HFF-Myc (cell line): ENCODE results near the gene CCDC184.

ENCODE experiments used
- DNase-seq: peaks from one replicate; pipeline ENCODE4 v3.0.0-alpha.2; 2011; ENCODE audit warnings: low read depth; ENCODE audit errors: extremely low read depth
- H3K4me3 ChIP-seq: replicated peaks from 2 replicates; pipeline ENCODE4 v1.5.1; 2011; ENCODE audit warnings: low read depth, mild to moderate bottlenecking, control low read depth, low read length
- TF ChIP-seq, protein P1 (sequence below): IDR thresholded peaks from 2 replicates; pipeline ENCODE4 v1.5.1; 2012; ENCODE audit warnings: mild to moderate bottlenecking, low read depth, low read length, control low read depth; ENCODE audit errors: missing control alignments

CCDC184 gene

GRCh38 chr12:48164451-48164850 lies 19.0 kb upstream of the CCDC184 start:
- no peak overlapping the region for H3K4me3 ChIP-seq
- no peak for DNase-seq
- TF ChIP-seq, protein P1, sequence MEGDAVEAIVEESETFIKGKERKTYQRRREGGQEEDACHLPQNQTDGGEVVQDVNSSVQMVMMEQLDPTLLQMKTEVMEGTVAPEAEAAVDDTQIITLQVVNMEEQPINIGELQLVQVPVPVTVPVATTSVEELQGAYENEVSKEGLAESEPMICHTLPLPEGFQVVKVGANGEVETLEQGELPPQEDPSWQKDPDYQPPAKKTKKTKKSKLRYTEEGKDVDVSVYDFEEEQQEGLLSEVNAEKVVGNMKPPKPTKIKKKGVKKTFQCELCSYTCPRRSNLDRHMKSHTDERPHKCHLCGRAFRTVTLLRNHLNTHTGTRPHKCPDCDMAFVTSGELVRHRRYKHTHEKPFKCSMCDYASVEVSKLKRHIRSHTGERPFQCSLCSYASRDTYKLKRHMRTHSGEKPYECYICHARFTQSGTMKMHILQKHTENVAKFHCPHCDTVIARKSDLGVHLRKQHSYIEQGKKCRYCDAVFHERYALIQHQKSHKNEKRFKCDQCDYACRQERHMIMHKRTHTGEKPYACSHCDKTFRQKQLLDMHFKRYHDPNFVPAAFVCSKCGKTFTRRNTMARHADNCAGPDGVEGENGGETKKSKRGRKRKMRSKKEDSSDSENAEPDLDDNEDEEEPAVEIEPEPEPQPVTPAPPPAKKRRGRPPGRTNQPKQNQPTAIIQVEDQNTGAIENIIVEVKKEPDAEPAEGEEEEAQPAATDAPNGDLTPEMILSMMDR: no peak

DNA sequence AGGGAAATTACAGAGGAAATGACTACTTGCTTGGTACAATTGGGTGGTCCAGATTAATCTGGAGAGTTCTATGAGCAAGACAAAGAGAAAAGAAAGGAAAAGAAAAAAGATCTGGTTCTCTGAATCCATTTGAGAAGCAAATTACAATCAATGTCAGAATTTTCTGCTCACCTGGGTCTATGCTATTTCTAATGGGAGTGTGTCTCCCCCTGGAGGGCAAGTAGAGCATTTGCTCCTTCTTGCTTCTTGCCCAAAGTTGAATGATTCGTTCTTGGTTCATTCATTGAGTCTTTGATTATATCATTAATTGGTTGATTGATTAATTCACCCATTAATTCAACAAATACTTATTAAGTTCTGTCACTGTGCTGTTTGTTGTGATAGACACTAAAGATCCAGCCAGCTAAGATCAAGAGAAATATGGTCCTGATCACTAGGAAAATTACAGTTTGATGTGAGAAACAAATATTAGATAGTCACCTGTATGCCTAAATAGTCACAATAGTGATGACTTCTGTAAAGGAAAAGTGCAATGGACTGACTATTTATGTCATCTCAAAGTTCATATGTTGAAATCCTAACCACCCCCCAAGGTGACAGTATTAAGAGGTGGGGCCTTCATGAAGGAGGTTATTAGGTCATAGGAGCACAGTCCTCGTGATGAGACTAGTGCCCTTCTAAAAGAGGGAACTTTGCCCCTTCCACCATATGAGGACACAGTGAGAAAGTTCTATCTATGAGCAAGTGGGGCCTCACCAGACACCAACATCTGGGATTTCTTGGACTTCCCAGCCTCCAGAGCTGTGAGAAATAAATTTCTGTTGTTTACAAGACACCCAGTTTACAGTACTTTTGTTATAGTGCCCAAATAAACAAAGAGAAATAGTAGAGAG lies 18.1 kb upstream of the CCDC184 start:
- peak; percentile 21 for DNase-seq
- TF ChIP-seq, protein P1: peak; percentile 96
- H3K4me3 ChIP-seq: no peak overlapping the region

- no peak overlapping the region for H3K4me3 ChIP-seq
- no peak for DNase-seq
- TF ChIP-seq, protein P1: no peak
These were observed 14.4 kb upstream of the CCDC184 start for GRCh38 chr12:48169011-48169410.

DNA sequence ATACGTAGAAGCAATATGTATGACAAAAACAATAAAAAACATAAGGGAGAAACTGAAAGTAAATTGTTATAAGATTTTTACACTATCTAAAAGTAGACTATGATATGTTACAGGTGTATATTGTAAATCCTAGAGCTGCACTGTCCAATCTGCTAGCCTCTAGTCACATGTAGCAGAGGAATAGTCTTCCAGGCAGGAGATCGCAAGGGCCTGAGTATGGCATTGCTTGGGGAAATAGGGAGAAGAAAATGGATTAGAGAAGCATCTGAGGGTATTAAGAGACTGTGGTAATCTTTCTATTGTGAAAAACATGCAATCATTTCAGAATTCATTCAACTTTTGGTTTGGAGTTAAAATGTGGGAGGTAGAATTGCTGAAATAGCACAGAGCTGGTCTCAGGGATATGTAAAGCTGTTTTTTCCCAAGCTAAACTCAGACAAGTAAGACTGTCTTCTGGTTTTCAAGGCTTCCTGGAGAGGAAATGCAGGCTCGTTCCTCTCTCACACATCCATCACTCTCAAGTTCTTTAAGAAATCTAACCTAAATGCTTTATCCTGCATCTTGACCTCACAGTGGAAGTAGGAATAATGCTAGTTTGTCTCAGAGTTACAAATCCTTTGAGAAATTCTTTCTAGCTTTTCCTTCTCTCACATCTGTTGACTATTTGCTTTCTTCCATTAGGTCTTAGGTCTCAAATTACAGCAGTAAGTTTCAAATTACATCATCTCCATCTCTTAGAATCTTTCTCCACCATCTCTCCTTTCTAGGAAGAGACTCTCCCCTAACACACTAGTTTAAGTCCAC lies 7.6 kb upstream of the CCDC184 start:
- TF ChIP-seq, protein P1: no peak
- no peak for DNase-seq
- 0 out of 2 replicates have a peak overlapping the region, but pooled peaks have one; percentile 5 for H3K4me3 ChIP-seq

GRCh38 chr12:48176417-48176751 lies 7.1 kb upstream of the CCDC184 start:
- DNase-seq: no peak

GRCh38 chr12:48177982-48178381 lies 5.5 kb upstream of the CCDC184 start:
- TF ChIP-seq, protein P1: no peak

More at GRCh38 chr12:48176417-48176751, 7.1 kb upstream of the CCDC184 start:
- no peak overlapping the region for H3K4me3 ChIP-seq
- TF ChIP-seq, protein P1: no peak

More at GRCh38 chr12:48177982-48178381, 5.5 kb upstream of the CCDC184 start:
- no peak overlapping the region for H3K4me3 ChIP-seq
- DNase-seq: no peak
